SJSA1 (cell line): ENCODE results near the gene HTR7. TPM values are rescaled to one million over a fixed set of nuclear protein-coding genes. Genes with fewer than 3 reads are reported as not detected.
"Not testable (repeated sequence)": the region's sequence is repeated elsewhere in the genome, so short reads cannot be mapped to it uniquely, and the experiment has no call there.

Source experiments
- DNase-seq, 2 experiments: peaks; one replicate each; pipeline ENCODE4 v3.0.0-alpha.2; 2015 to 2020; ENCODE audit warnings: low spot score in 2 of 2, low read depth in 1 of 2
- H3K27ac ChIP-seq: fragments of 250-450 bp; sonication (Bioruptor Pico); 2 replicates; pipeline ENCODE4 v1.5.1; 2020; ENCODE audit warnings: mild to moderate bottlenecking, moderate library complexity
- H3K27me3 ChIP-seq: fragments of 250-450 bp; sonication (Bioruptor Pico); replicated peaks from 2 replicates; pipeline ENCODE4 v1.5.1; 2020; ENCODE audit warnings: mild to moderate bottlenecking, moderate library complexity
- H3K36me3 ChIP-seq: fragments of 250-450 bp; sonication (Bioruptor Pico); 2 replicates; pipeline ENCODE4 v1.5.1; 2020; ENCODE audit warnings: mild to moderate bottlenecking
- H3K4me1 ChIP-seq: fragments of 250-450 bp; sonication (Bioruptor Pico); replicated peaks from 2 replicates; pipeline ENCODE4 v1.6.1; 2021; ENCODE audit warnings: mild to moderate bottlenecking
- H3K4me3 ChIP-seq: fragments of 250-450 bp; sonication (Bioruptor Pico); 2 replicates; pipeline ENCODE4 v1.5.1; 2020; ENCODE audit warnings: mild to moderate bottlenecking
- H3K9me3 ChIP-seq: fragments of 250-450 bp; sonication (Bioruptor Pico); replicated peaks from 2 replicates; pipeline ENCODE4 v1.5.1; 2020; ENCODE audit warnings: mild to moderate bottlenecking
- total RNA-seq: library from RNA; depleted of rRNA; stranded (reverse); fragments of >200 nt; shearing (Covaris generic); gene quantifications from 2 replicates; pipeline ENCODE4 v1.2.3, GENCODE V29; 2014

HTR7 gene
- total RNA-seq, 1 experiment from 2014 or later = 1.8 TPM

DNA sequence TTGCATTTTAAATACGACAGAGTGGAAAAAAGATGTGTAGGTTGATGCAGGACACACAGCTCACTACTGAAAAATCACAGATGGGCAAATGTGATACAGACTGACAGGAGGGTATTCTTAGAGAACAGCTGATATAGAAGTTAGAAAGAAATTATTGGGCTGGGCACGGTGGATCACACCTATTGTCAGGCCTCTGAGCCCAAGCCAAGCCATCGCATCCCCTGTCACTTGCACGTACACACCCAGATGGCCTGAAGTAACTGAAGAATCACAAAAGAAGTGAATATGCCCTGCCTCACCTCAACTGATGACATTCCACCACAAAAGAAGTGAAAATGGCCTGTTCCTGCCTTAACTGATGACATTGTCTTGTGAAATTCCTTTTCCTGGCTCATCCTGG is 50.7 kb downstream of the HTR7 start:
- H3K9me3 ChIP-seq, H3K4me1 ChIP-seq, H3K36me3 ChIP-seq, H3K27me3 ChIP-seq, DNase-seq, H3K4me3 ChIP-seq, H3K27ac ChIP-seq: not testable (repeated sequence)

DNA sequence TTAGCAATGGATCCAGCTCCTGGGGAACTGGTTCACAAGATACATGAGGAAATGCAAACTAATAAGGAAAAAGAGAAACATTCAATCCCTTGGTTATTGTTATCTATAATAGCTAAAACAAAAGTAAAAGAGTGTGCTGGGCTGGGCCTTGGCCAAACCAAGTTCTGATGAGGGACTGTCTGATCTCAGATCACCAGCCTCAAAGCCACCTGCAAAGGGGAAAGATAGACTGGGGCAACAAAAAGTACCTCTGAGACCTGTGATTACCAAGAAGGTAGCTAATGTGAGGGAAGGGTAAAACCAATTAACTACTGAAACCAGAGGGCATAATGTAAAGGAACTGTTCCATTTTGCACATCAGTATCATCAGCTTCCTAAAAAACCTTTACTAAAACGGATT is 51.2 kb downstream of the HTR7 start:
- H3K27ac ChIP-seq = no peak overlapping the region
- no peaks in the 10 kb centered on the region for H3K9me3 ChIP-seq
- no peak for DNase-seq
- no peaks in the 10 kb centered on the region for H3K36me3 ChIP-seq
- H3K4me3 ChIP-seq = no peak overlapping the region
- H3K27me3 ChIP-seq = peaks cover 4% of the 10 kb centered on the region; the same call in 1 of the 2 replicates
- no peaks in the 10 kb centered on the region for H3K4me1 ChIP-seq

DNA sequence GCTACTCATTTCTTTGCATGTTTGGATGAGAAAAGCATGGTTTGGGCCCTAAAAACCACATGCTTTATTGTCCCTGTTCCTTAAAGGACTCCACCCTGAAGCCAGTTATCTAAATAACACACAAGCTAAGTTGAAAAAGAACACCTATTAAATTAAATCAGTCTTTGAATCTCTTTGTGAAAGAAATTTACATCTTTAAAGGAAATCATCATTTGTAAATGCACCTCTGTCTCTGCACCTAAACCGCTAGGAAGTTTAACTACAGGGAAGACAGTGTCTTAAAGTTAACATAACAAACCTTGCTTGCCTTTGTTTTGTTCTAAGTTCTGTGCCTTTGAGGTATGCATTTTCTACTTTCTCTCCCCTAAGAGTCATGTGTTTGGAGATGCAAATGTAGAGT is 52.6 kb downstream of the HTR7 start:
- Histone ChIP-seq H3K9me3 (no peaks in the 10 kb centered on the region), H3K4me3 (no peak overlapping the region), H3K27ac (no peak overlapping the region), H3K36me3 (no peaks in the 10 kb centered on the region), H3K4me1 (no peaks in the 10 kb centered on the region), H3K27me3 (peaks cover 4% of the 10 kb centered on the region; the same call in 1 of the 2 replicates)
- DNase-seq = no peak

DNA sequence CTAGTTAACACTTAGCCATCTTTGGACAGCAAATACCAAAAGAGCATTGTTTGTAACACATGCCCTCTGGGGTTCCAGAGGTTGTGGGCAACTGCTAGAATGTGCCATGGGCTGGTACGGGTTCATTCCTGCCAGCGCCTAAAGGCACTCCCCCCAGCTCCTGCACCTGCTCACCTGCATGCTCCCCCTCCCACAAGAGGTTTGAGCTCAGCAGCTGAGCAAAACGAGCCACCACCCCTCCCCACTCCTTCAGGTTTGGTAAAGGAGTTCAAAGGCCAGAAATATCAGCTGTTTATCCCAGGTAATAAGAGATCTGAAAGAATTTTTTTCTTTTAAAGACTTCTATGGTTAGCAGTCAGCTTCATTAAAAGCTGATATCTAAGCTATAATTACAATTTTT is 53.5 kb downstream of the HTR7 start:
- H3K27me3 ChIP-seq = peaks cover 4% of the 10 kb centered on the region; the same call in 1 of the 2 replicates
- no peak for DNase-seq
- H3K4me3 ChIP-seq = no peak overlapping the region
- no peaks in the 10 kb centered on the region for H3K9me3 ChIP-seq
- H3K4me1 ChIP-seq = no peaks in the 10 kb centered on the region
- no peaks in the 10 kb centered on the region for H3K36me3 ChIP-seq
- H3K27ac ChIP-seq = no peak overlapping the region

DNA sequence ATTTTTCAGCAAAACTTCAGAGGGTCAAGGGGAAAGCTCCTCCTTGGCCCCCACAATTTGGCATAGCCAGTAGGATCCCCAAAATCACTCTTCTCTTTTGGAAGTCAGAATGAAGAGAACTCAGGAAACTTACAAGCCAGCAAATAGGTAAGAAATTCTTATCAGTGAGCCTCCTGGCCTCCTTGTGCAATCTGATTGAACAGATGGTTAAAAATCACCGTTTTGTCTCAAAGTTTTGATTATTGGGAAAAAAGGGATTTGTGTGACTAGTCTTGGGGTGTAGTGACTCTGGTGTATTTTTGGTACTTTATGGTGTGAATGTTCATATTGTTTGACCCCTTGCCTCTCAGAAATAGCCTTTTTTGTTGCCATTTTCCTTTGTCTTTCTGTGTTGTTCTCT is 56.2 kb downstream of the HTR7 start:
- Histone ChIP-seq H3K27me3 (no peaks in the 10 kb centered on the region), H3K27ac (no peak overlapping the region), H3K4me1 (no peaks in the 10 kb centered on the region), H3K4me3 (no peak overlapping the region), H3K9me3 (no peaks in the 10 kb centered on the region), H3K36me3 (no peaks in the 10 kb centered on the region)
- DNase-seq = no peak

DNA sequence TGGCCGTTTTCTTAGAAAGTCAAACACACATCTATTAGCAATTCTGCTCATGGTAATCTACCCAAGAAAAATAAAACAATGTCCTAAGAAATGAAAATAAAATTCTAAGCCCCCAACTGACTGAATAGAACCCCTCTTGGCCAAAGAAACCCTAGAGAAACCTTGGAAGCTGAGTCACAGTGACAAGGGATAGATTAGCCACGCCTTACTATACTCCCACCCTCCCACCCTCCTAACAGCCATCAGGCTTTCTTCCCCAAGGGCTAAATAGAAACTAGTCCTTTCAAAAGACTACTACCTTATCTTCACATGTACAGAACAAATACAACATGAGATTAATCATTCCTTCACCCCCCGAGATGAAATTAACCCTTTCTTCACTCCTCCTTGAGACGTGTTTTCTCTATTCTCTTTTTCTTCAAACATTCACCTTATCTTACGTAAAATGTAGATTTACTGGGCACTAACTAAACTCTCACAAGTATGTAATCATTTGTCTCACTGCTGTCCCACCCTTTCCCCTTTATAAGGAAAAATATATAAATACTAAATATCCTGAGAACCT is 57.5 kb downstream of the HTR7 start:
- H3K27me3 ChIP-seq = no peaks in the 10 kb centered on the region; the same call in 1 of the 2 replicates
- H3K36me3 ChIP-seq = no peaks in the 10 kb centered on the region
- H3K9me3 ChIP-seq = no peaks in the 10 kb centered on the region
- no peaks in the 10 kb centered on the region for H3K4me1 ChIP-seq
- DNase-seq = no peak
- H3K4me3 ChIP-seq = no peak overlapping the region
- H3K27ac ChIP-seq = no peak overlapping the region

DNA sequence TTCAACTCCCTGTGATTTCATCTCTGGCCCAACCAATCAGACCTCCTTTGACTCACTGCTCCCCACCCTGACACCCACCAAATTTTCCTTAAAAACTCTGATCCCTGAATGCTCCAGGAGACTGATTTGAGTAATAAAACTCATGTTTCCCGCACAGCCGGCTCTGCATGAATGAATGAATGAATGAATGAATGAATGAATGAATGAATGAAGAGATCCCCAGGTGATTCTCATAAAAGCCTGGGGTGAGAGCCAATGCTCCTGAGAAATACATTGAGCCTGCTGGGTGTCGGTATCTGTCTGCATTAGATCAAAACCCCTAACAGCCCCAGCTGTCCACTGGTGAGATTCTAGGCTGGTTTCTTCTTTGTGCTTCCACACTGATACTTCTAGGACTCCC is 58.7 kb downstream of the HTR7 start:
- H3K27ac ChIP-seq = no peak overlapping the region
- no peaks in the 10 kb centered on the region for H3K4me1 ChIP-seq
- no peaks in the 10 kb centered on the region; the same call in 1 of the 2 replicates for H3K27me3 ChIP-seq
- no peaks in the 10 kb centered on the region for H3K36me3 ChIP-seq
- no peak overlapping the region for H3K4me3 ChIP-seq
- H3K9me3 ChIP-seq = no peaks in the 10 kb centered on the region
- no peak for DNase-seq

DNA sequence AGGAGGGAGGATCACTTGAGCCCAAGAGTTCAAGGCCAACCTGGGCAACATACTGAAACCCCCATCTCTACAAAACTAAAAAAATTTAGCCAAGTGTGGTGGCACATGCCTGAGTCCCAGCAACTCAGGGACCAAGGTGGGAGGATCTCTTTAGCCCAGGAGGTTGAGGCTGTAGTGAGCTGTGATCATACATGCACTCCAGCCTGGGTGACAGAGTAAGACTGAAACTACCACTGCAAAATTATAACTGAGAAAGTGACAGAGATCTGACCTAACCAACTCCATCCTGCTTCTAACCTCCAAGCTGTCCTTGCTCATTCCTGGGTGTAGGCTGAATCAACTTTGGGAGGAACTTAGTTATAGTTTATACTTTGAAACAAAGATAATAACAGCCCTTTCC is 59.4 kb downstream of the HTR7 start:
- no peaks in the 10 kb centered on the region for H3K4me1 ChIP-seq
- DNase-seq = no peak
- no peak overlapping the region for H3K27ac ChIP-seq
- no peaks in the 10 kb centered on the region; the same call in 1 of the 2 replicates for H3K27me3 ChIP-seq
- H3K4me3 ChIP-seq = no peak overlapping the region
- no peaks in the 10 kb centered on the region for H3K9me3 ChIP-seq
- no peaks in the 10 kb centered on the region for H3K36me3 ChIP-seq

DNA sequence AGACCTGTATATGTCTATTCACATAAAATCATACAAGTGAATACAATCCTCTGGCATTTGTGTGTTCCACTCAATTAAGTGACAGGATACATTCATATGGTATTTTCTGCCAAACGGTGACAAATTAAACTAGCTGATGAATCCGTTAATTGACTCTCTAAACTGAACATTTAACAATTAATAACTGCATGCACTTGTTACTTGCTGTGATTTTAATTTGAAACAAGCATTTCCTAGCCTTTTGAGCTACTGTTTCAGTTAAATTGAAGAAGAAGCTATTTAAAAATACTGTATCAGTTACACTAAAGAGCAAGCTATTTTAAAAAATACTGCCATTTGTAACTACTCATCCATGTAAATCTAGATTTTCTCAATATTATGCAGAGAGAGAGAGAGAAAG is 67.4 kb downstream of the HTR7 start:
- Histone ChIP-seq H3K27ac (no peak overlapping the region), H3K36me3 (no peaks in the 10 kb centered on the region), H3K27me3 (peaks cover 12% of the 10 kb centered on the region), H3K4me1 (no peaks in the 10 kb centered on the region), H3K4me3 (no peak overlapping the region), H3K9me3 (no peaks in the 10 kb centered on the region)
- DNase-seq = no peak

DNA sequence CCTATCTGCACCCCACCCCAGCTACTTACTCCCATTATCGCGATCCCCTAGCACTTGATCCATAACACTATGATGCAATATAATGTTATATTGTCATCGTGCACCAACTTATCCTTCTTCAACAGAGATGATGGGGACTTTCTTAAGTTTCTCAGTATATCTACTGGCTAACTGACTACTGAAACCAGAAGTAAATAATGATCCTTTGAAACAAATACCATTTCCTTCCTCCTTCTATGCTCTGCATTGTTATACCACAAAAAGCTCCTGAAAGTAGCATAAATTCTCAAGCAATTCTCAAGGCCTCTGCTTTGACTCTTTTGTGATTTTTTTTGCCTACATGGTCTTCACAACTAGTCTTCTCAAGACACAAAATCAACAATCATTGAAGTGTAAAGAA is 68.9 kb downstream of the HTR7 start:
- no peak for DNase-seq
- H3K27me3 ChIP-seq = peaks cover 12% of the 10 kb centered on the region
- H3K4me3 ChIP-seq = no peak overlapping the region
- no peaks in the 10 kb centered on the region for H3K36me3 ChIP-seq
- no peaks in the 10 kb centered on the region for H3K4me1 ChIP-seq
- no peaks in the 10 kb centered on the region for H3K9me3 ChIP-seq
- no peak overlapping the region for H3K27ac ChIP-seq

DNA sequence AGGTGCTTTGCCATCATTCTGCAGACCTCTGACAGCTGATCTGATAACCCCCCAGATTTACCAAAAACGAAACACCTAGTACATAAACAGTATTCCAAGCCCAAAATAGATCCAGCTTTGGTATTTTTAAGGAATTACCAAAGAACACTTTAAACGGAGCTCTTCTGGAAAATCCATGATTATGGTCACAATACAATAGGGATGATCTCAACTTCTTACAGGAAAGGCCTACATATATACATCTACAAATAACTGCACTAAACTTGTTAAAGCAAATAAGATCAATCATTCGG is 69.7 kb downstream of the HTR7 start:
- H3K27me3 ChIP-seq = peaks cover 12% of the 10 kb centered on the region
- no peaks in the 10 kb centered on the region for H3K4me1 ChIP-seq
- H3K27ac ChIP-seq = no peak overlapping the region
- no peaks in the 10 kb centered on the region for H3K9me3 ChIP-seq
- no peak overlapping the region for H3K4me3 ChIP-seq
- DNase-seq = no peak
- no peaks in the 10 kb centered on the region for H3K36me3 ChIP-seq

DNA sequence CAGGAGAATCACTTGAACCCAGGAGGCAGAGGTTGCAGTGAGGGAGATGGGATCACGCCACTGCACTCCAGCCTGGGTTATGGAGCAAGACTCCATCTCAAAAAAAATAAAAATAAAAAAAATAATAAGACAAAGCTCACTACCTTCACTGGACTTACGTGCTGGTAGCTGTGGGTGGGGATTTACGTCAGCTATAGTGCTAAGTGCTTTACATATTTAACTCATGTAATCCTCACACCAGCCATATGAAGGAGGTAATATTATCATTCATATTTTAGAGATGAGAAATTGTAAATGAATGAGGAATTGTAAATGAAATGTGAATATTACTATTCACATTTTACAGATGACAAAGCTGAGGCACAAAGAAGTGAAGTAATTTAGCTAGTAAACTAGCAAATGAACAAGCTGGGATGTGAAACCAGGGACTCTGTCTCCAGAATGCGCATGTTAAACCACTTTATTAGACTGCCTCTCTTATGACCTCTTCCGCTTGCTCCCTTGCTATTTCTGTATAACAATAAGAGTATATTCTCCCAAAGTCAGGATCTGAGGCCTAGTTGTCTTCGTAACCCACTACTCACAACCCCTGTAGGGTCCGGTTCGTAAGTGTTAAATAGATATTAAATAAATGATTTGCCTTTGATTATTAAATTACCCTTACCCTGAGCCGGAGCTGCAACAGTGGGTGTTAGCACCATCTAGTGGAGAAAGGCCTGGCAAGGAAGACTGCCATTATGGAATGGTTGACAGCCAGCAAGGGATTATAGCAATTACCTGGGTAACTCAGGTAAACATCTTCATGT is 70.2 kb downstream of the HTR7 start:
- H3K36me3 ChIP-seq = no peaks in the 10 kb centered on the region
- no peak overlapping the region for H3K27ac ChIP-seq
- no peaks in the 10 kb centered on the region for H3K4me1 ChIP-seq
- peaks cover 13% of the 10 kb centered on the region for H3K27me3 ChIP-seq
- peak in 1 of 2 experiments; percentile 14 for DNase-seq
- H3K4me3 ChIP-seq = no peak overlapping the region
- H3K9me3 ChIP-seq = no peaks in the 10 kb centered on the region

DNA sequence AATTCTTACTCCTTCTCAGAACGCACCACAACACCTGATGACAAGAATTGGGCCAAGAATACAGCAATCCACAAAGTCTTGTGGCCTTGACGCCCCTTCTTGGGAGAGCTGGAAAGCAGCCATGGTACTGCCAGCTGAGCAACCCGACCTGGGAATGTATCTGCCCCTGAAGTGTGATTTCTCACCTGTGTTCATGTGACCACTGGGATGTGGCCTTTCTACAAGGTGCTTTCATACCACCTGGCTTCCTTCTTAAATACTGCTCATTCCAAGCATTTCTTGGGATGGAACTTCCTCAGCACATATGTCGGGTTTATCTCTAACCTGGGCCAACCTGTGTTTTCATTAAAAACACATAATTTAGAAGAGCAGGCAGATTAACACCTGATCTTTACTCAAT is 72.1 kb downstream of the HTR7 start:
- H3K4me3 ChIP-seq = no peak overlapping the region
- no peak overlapping the region for H3K27ac ChIP-seq
- H3K27me3 ChIP-seq = peaks cover 8% of the 10 kb centered on the region
- no peak for DNase-seq
- no peaks in the 10 kb centered on the region for H3K4me1 ChIP-seq
- no peaks in the 10 kb centered on the region for H3K9me3 ChIP-seq
- no peaks in the 10 kb centered on the region for H3K36me3 ChIP-seq

DNA sequence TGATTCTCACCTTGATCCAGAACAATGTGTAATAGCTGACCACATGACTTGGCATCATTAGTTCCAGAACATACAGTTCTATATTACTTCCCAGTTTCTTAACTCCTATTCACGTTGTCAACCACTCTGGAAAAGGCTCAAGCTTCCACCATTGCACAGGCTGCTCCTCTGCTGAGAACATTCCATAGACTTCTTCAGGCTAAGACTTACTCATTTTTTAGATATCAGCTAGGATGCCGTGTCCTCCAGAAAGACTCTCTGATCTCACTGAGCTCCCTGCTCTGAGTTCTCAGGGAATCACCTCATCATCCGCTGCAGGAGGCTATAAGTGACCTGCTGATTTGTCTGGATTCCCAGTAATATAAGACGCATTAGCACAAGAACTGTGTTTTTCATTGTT is 73.1 kb downstream of the HTR7 start:
- Histone ChIP-seq H3K36me3 (no peaks in the 10 kb centered on the region), H3K4me1 (no peaks in the 10 kb centered on the region), H3K4me3 (no peak overlapping the region), H3K27me3 (peaks cover 8% of the 10 kb centered on the region), H3K9me3 (no peaks in the 10 kb centered on the region), H3K27ac (no peak overlapping the region)
- DNase-seq = no peak

DNA sequence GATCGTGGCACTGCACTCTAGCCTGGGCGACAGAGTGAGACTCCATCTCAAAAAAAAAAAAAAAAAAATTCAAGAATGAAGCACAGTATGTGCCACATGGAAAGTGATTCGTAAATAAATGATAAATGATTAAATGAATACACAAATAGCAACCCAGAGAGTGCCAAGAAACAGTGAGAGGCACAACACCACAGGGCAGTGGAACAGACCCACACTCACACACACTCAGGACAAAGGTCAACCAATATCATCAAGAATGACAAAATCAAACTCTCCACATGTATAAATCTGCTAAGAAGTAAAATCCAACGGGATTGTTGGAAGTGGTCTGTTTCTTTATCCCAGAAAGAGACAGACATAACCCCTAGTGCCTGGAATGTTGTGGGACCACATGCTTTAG is 77.4 kb downstream of the HTR7 start:
- H3K27ac ChIP-seq = no peak overlapping the region

More for the DNA sequence above, 77.4 kb downstream of the HTR7 start:
- Histone ChIP-seq H3K36me3 (no peaks in the 10 kb centered on the region), H3K9me3 (no peaks in the 10 kb centered on the region), H3K4me3 (no peak overlapping the region), H3K27me3 (0 out of 2 replicates have a peak, but pooled peaks cover 2% of the 10 kb centered on the region), H3K4me1 (no peaks in the 10 kb centered on the region)
- no peak for DNase-seq
